ENCODE measurements around the gene ABL2. TPM values are rescaled to one million over a fixed set of nuclear protein-coding genes. Genes with fewer than 3 reads are reported as not detected.

ABL2 gene
- total RNA-seq, 1 donor from 2014 or later = 22.9 TPM

DNA sequence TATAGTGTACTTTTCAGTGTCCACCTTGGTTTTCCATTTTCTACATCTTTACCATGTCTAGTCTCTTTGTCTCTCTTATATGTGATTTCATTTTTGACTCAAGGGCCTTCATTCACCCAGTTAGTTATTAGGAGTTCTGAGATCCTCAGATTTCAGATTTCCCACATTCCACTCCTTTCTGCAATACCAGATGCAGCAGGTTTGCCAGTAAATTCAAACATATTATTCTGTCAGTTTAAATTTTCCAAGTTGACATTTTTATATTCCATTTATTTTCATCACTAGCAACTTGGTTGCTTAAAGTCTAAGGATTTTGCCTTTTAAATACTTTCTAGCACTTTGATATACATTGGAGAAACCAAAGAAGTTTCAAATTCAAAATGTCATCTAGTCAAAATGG is 42.4 kb downstream of the ABL2 start:
- Mint-ChIP-seq H3K36me3 (ENCODE audit: low read depth) (peaks cover 5% of the 10 kb centered on the region), H3K27me3 (ENCODE audit: low read depth) (no peaks in the 10 kb centered on the region)
- no peak for DNase-seq (ENCODE audit: low read depth, low spot score)

DNA sequence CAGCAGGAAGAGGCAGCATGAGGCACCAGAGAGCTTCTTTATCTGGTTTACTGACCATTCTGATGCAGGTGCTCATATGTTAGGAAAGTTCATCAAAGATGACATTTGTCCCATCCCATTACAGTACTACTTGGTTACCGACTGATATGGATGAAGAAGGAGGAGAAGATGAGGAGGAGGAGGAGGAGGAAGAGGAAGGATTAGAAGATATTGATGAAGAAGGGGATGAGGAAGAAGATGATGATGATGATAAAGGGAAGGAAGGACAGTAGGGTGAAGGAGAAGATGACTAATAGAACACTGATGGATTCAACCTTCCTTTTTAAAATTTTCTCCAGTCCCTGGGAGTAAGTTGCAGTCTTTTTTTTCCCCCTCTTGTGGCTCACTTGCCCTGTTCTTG is 45.1 kb downstream of the ABL2 start:
- Mint-ChIP-seq H3K4me1 (no peaks in the 10 kb centered on the region), H3K9me3 (peaks cover 1% of the 10 kb centered on the region), H3K27me3 (ENCODE audit: low read depth) (no peaks in the 10 kb centered on the region), H3K4me3 (no peak overlapping the region), H3K36me3 (ENCODE audit: low read depth) (peaks cover 5% of the 10 kb centered on the region), H3K27ac (ENCODE audit: unreplicated experiment) (no peak overlapping the region)
- TF ChIP-seq, protein P1, sequence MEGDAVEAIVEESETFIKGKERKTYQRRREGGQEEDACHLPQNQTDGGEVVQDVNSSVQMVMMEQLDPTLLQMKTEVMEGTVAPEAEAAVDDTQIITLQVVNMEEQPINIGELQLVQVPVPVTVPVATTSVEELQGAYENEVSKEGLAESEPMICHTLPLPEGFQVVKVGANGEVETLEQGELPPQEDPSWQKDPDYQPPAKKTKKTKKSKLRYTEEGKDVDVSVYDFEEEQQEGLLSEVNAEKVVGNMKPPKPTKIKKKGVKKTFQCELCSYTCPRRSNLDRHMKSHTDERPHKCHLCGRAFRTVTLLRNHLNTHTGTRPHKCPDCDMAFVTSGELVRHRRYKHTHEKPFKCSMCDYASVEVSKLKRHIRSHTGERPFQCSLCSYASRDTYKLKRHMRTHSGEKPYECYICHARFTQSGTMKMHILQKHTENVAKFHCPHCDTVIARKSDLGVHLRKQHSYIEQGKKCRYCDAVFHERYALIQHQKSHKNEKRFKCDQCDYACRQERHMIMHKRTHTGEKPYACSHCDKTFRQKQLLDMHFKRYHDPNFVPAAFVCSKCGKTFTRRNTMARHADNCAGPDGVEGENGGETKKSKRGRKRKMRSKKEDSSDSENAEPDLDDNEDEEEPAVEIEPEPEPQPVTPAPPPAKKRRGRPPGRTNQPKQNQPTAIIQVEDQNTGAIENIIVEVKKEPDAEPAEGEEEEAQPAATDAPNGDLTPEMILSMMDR (conservative IDR thresholded peaks at IDR 0.05) = no peak
- no peak for DNase-seq (ENCODE audit: low read depth, low spot score)

More for the DNA sequence above, 42.4 kb downstream of the ABL2 start:
- Mint-ChIP-seq H3K27ac (ENCODE audit: unreplicated experiment) (no peak overlapping the region), H3K9me3 (peaks cover 2% of the 10 kb centered on the region), H3K4me1 (no peaks in the 10 kb centered on the region), H3K4me3 (no peak overlapping the region)
- TF ChIP-seq, protein P1 (conservative IDR thresholded peaks at IDR 0.05) = no peak

DNA sequence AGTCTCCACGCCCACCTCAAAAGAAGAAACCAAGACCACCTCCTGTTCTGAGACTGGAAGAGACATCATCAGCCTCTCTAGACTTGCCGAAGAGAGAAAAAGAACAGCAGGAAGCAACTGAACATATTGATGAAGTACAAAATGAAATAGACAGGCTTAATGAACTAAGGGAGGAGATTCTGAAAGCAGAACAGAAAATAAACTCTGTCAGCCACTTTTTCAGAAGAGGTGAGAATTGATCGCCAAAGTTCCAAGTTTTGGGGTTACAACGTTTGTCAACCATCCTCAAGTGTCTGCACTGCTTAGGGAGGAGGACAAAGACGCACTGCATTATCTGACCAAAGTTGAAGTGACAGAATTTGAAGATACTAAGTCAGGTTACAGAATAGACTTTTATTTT is 45.6 kb downstream of the ABL2 start:
- H3K27me3 Mint-ChIP-seq (ENCODE audit: low read depth) = no peaks in the 10 kb centered on the region
- H3K4me3 Mint-ChIP-seq = no peak overlapping the region
- TF ChIP-seq, protein P1 (conservative IDR thresholded peaks at IDR 0.05) = no peak
- H3K4me1 Mint-ChIP-seq = no peaks in the 10 kb centered on the region
- no peaks in the 10 kb centered on the region for H3K9me3 Mint-ChIP-seq
- no peak for DNase-seq (ENCODE audit: low read depth, low spot score)
- H3K36me3 Mint-ChIP-seq (ENCODE audit: low read depth) = peaks cover 5% of the 10 kb centered on the region
- no peak overlapping the region for H3K27ac Mint-ChIP-seq (ENCODE audit: unreplicated experiment)

DNA sequence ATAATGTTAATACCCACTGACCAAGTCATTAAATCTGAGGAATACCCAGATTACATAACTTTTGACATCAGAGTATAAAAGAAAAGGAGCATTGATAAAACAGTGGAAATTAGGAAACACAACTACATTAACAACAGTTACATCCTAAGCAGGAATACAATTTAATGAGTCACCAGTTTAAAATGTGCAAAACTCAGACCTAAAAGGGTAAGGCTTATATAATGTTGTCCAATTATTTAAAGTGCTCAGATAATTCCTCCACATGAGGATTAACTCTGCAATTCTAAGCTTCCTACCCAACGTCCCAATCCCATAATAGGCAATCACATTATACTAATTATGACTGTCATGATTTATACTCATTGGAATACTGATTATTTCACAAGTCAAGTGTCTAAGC is 50.5 kb downstream of the ABL2 start:
- Mint-ChIP-seq H3K9me3 (no peaks in the 10 kb centered on the region), H3K4me1 (peaks cover 17% of the 10 kb centered on the region), H3K27ac (ENCODE audit: unreplicated experiment) (no peak overlapping the region), H3K27me3 (ENCODE audit: low read depth) (no peaks in the 10 kb centered on the region), H3K36me3 (ENCODE audit: low read depth) (no peaks in the 10 kb centered on the region), H3K4me3 (no peak overlapping the region)
- DNase-seq (ENCODE audit: low read depth, low spot score) = no peak
- TF ChIP-seq, protein P1 (conservative IDR thresholded peaks at IDR 0.05) = no peak

DNA sequence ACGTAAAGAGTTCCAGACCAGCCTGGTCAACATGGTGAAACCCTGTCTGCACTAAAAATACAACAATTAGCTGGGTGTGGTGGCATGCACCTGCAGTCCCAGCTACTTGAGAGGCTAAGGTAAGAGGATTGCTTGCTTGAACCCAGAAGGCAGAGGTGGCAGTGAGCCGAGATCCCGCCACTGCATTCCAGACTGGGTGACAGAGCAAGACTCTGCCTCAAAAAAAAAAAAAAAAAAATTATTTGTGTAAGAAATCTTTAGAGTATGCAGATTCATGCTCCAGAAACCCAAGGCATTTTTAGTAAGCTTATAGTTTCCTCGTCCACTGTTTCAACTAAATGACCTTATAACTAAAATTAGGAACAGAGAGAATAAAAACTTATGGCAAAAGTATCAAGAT is 51.3 kb downstream of the ABL2 start:
- Mint-ChIP-seq H3K4me1 (peaks cover 17% of the 10 kb centered on the region), H3K27ac (ENCODE audit: unreplicated experiment) (no peak overlapping the region), H3K4me3 (no peak overlapping the region), H3K27me3 (ENCODE audit: low read depth) (no peaks in the 10 kb centered on the region), H3K9me3 (no peaks in the 10 kb centered on the region), H3K36me3 (ENCODE audit: low read depth) (no peaks in the 10 kb centered on the region)
- TF ChIP-seq, protein P1 (conservative IDR thresholded peaks at IDR 0.05) = no peak
- DNase-seq (ENCODE audit: low read depth, low spot score) = no peak

DNA sequence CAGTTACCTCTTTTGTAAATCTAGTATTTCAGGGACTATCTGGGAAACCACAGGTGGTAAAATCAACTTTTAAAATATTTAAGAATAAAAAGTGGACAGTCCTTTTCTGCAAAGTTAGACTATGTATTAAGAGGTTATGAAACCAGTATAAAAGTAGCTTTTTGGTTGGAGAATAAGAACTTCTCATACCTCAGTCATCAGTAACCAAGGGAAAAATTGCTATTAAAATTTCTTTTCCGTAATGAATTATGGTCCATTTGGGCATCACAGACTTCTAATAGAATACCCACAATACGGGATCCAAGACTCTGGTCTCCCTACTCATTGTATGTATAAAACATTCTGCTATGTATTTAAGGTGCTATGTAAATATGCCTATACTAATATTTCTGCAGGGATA is 51.9 kb downstream of the ABL2 start:
- no peaks in the 10 kb centered on the region for H3K9me3 Mint-ChIP-seq
- no peak overlapping the region for H3K4me3 Mint-ChIP-seq
- H3K36me3 Mint-ChIP-seq (ENCODE audit: low read depth) = no peaks in the 10 kb centered on the region
- no peaks in the 10 kb centered on the region for H3K27me3 Mint-ChIP-seq (ENCODE audit: low read depth)
- no peak for DNase-seq (ENCODE audit: low read depth, low spot score)
- peaks cover 17% of the 10 kb centered on the region for H3K4me1 Mint-ChIP-seq
- H3K27ac Mint-ChIP-seq (ENCODE audit: unreplicated experiment) = no peak overlapping the region
- TF ChIP-seq, protein P1 (conservative IDR thresholded peaks at IDR 0.05) = no peak
